ENCODE results near the gene NAALADL2.
"Not testable (repeated sequence)": the region's sequence is repeated elsewhere in the genome, so short reads cannot be mapped to it uniquely, and the experiment has no call there.

NAALADL2 gene

GRCh38 chr3:175614107-175614506 lies 755.0 kb downstream of the NAALADL2 start:
- not testable (repeated sequence) for DNase-seq (ENCODE audit: extremely low read depth in 1 of 2, low read depth in 1 of 2)

- no peak for DNase-seq (ENCODE audit: extremely low read depth in 1 of 2, low read depth in 1 of 2)
Measured at GRCh38 chr3:175617247-175617646, 758.1 kb downstream of the NAALADL2 start.

GRCh38 chr3:175619369-175619768 lies 760.2 kb downstream of the NAALADL2 start:
- DNase-seq (ENCODE audit: extremely low read depth in 1 of 2, low read depth in 1 of 2), result no peak

DNA sequence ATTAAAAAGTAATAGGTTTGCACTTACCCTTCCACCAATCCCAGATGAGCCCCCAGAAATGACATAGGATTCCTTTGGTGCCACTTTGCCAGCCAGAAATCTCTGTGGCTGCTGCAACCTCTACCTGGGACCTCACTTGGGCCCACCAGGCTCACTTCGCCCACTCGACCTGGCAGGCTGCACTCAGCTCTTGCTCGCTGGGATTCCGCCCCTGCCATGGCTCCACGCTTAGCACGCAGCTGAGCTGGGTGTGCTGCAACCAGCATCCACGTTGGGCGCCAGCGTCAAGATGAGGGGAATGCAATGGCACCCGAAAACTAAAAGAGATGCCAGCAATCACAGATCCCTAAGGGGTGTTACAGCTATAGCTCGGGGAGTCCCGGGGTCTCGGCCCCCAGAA lies 761.0 kb downstream of the NAALADL2 start:
- no peak for DNase-seq (ENCODE audit: extremely low read depth in 1 of 2, low read depth in 1 of 2)

DNA sequence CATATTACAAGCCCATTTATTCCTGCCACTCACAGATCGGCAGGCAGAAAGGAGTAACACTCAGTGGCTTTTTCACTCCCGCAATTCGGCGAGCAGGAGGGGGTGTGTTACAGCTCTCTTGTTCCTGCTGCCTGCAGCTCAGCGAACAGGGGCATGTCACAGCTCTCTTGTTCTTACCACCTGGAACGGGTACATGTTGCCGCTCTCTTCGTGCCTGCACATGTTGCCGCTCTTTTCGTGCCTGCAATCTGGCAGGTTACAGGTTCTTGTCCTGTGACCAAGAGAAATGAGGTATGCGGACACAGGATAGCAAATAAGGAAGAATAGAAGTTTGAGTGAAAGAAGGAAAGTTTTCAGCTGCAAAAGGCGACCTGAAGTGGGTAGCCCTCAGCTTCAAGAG lies 761.4 kb downstream of the NAALADL2 start:
- no peak for DNase-seq (ENCODE audit: extremely low read depth in 1 of 2, low read depth in 1 of 2)

DNA sequence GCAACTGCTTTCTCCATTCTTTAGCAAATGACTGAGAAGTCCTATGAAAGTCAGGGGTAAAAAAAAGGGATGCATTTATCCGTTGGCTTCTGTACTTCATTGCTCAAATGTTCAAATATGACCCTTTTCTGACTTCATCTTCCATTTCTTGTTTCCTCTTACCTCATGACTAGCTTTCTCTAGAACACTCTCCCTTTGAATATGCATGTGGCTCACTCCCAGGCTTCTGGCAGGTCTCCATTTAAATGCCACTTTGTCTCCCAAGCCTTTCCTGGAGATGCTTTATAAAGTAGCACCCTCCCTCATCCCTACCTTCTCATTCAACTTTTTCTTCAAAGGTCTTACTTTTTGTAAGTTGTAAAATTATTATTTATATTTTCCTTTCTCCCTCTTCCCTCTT lies 781.8 kb downstream of the NAALADL2 start:
- no peak for DNase-seq (ENCODE audit: extremely low read depth in 1 of 2, low read depth in 1 of 2)

GRCh38 chr3:175646865-175647264 lies 787.7 kb downstream of the NAALADL2 start:
- no peak for DNase-seq (ENCODE audit: extremely low read depth in 1 of 2, low read depth in 1 of 2)

- DNase-seq (ENCODE audit: extremely low read depth in 1 of 2, low read depth in 1 of 2), result no peak
Measured at GRCh38 chr3:175648899-175649298, 789.8 kb downstream of the NAALADL2 start.

GRCh38 chr3:175651716-175652115 lies 792.6 kb downstream of the NAALADL2 start:
- DNase-seq (ENCODE audit: extremely low read depth in 1 of 2, low read depth in 1 of 2), result no peak

DNA sequence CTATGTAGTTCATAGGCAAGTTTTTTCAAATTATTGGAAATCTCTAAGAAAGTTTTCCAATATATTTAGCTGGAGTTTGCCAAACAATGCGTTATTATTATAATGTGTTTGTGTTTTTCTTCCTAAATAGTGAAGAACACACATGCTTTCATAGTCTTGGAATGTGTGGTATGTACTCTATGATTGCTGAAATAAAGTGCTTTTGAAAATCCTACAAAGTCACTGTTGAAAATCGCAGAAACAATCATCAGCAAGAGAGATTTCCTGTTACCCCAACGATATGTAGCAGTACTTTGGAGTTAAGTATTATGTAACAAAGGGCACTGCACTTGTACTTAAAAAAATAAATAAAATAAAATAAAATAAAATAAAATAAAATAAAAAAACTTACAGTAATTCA lies 796.2 kb downstream of the NAALADL2 start:
- no peak for DNase-seq (ENCODE audit: extremely low read depth in 1 of 2, low read depth in 1 of 2)

GRCh38 chr3:175656461-175656860 lies 797.3 kb downstream of the NAALADL2 start:
- DNase-seq (ENCODE audit: extremely low read depth in 1 of 2, low read depth in 1 of 2), result no peak

- no peak for DNase-seq (ENCODE audit: extremely low read depth in 1 of 2, low read depth in 1 of 2)
Measured at GRCh38 chr3:175659670-175660350, 800.7 kb downstream of the NAALADL2 start.

- DNase-seq (ENCODE audit: extremely low read depth in 1 of 2, low read depth in 1 of 2), result no peak
Measured at GRCh38 chr3:175662815-175663214, 803.7 kb downstream of the NAALADL2 start.

DNA sequence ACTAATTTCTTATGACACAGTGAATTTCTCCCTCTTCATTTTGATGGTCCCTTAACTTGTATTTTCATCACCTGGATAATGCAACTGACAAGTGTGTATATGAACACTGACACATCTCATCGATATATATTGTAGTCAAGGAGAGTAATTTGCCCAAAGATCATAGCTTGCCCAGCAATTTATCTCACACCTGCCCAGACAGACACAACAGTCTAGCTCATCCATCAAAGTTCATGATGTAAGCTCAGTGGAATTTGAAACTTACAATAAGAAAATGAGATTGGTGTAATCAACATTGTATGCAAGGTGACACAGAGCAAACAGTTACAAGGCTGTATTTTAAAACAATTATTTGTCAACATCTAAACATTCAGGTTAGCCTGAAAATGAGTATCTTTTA lies 805.8 kb downstream of the NAALADL2 start:
- no peak for DNase-seq (ENCODE audit: extremely low read depth in 1 of 2, low read depth in 1 of 2)

DNA sequence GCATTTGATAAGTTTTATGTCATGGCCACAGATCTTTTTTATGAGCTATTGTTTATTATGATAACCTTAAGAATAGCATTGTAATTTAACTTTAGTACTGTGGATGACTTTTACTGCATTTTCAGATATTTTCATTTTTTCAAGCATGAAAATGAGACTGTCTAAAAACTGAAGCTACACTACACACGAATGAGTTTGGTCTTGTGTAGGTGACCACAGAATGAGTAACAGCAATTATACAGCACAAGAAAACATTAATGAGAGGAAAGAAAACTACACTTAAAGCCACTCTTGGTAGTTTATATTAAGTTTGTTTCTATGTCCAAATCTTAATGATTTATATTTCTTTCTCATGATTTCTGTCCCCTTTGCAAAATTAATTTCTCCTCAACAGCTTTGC lies 809.2 kb downstream of the NAALADL2 start:
- no peak for DNase-seq (ENCODE audit: extremely low read depth in 1 of 2, low read depth in 1 of 2)

DNA sequence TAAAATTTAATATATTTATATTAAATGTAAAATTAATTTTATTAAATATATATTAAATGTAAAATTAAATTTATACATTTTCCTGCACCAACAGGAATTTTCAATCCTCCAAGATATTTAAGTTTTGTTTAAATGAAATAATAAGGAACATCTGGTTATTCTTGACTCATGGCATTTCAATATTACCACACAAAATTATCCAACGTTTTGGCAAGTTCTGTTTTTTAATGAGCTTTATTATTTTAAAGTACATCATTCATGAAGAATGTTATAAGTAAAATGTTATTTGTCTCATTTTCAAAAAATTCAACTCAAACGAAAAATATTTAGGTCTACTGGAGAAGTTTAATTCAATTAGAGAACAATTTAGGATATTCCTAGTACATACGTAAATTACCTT lies 811.4 kb downstream of the NAALADL2 start:
- no peak for DNase-seq (ENCODE audit: extremely low read depth in 1 of 2, low read depth in 1 of 2)

GRCh38 chr3:175672119-175672689 lies 813.1 kb downstream of the NAALADL2 start:
- DNase-seq (ENCODE audit: extremely low read depth in 1 of 2, low read depth in 1 of 2), result no peak

- no peak for DNase-seq (ENCODE audit: extremely low read depth in 1 of 2, low read depth in 1 of 2)
Measured at GRCh38 chr3:175679568-175679967, 820.4 kb downstream of the NAALADL2 start.

DNA sequence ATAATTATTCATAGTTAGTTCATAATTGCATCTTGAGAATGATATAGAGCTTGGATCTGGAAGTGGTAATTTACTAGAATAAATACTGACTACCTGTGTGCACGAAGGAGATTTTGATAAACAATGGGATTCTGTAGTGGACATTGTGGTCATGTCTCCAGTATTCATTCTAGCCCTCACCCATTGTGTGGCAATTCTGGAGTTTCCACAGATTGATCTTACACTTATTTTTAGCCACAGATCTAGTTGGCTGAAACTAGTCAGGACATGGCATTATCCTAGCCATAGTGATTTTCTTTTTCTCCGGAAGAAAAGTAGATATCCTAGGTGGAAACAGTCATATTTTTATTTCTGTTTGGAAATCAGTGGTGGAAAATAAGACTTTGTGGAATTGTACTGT lies 833.1 kb downstream of the NAALADL2 start:
- no peak for DNase-seq (ENCODE audit: extremely low read depth in 1 of 2, low read depth in 1 of 2)

DNA sequence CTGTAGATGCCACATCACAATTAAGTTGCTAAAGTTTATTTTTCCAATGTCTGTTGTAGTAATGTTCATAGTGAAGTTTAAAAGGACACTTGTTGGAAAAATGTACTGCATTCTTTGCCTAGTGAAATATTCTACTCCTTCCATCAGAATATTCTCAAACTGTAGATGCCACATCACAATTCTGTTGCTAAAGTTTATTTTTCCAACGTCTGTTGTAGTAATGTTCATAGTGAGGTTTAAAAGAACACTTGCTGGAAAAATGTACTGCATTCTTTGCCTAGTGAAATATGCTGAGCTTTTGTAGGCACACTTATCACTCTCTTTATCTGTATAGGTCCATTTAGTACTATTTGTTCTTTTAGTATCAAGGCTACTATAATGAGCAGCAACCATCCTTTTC lies 836.1 kb downstream of the NAALADL2 start:
- DNase-seq (ENCODE audit: extremely low read depth in 1 of 2, low read depth in 1 of 2), result no peak

GRCh38 chr3:175702956-175703355 lies 843.8 kb downstream of the NAALADL2 start:
- no peak for DNase-seq (ENCODE audit: extremely low read depth in 1 of 2, low read depth in 1 of 2)

DNA sequence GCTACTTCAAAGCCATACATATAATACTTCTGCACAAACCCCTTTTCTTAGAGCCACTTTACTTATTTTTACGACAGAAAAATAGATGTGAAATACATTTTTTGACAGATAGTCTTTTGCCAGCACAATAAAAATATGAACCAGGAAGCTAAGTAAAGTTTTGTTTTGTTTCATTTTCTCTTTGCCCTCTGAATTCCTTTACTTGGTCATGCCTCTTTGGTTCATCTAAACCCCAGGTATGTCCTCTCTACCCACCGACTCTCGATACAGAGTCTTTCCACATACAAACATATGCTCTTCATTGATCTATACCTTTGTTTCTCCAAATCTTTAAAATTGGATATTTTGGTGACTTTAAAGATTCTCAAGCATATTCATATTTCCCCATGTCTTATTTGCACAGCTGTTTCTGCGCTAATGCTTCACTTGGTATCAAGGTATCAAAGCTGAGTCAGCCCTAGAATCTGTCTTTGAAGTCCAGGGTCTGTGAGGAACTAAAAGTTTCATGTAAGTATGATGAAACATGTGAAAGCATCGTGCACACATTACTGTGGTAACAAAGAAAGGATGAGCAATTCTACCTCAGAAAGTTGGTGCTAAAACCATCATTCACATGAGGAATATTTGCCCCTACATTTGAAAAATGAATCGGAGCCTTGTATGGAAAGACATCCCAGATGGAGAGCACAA lies 845.4 kb downstream of the NAALADL2 start:
- DNase-seq (ENCODE audit: extremely low read depth in 1 of 2, low read depth in 1 of 2), result no peak
